ENCODE results near the gene KCTD20.

DNA sequence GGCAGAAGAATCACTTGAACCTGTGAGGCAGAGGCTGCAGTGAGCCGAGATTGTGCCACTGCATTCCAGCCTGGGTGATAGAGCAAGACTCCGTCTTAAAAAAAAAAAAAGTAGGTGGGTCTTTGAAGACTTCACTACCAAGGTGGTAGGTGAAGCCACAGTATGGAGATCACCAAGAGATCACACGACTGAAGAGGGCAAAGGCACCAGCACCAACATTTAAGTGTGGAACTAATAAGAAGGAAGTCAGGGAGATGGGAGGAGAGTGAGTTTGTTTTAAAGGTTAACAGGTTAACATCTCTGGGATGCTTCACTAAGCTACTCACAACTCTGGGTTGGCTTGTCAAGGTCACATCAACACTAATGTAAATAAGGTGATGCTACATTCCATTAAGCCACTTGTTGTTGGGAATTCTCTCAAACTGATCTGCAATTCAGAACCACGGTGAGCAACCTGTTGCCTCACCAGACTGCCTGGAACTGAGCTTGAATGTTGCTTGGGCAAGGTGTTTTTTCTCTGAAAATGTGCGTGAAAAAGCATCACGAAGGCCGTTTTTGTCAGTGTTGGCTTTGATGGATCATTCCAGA is 48.7 kb downstream of the KCTD20 start:
- TF ChIP-seq CTCF (conservative IDR thresholded peaks at IDR 0.05; ENCODE audit: low read length) (no peak), EZH2phosphoT487 (IDR thresholded peaks at IDR 0.05; ENCODE audit: borderline replicate concordance) (no peak)
